HepG2 (cell line): ENCODE results near the gene SEC14L1. TPM values are rescaled to one million over a fixed set of nuclear protein-coding genes. Genes with fewer than 3 reads are reported as not detected.
A peak's percentile ranks its signal among the peaks of the same experiment; 100 is the strongest.

ENCODE experiments used
- CC2D1A ChIP-seq: sonication (generic); formaldehyde crosslinking; IDR thresholded peaks from 2 replicates; pipeline ENCODE4 v1.8.1; 2023; ENCODE audit warnings: mild to moderate bottlenecking, missing genetic modification reagents
- HOXA5 ChIP-seq: sonication (generic); formaldehyde crosslinking; IDR thresholded peaks from 2 replicates; pipeline ENCODE4 v1.4.0; 2020; ENCODE audit warnings: missing genetic modification reagents
- HOXA9 ChIP-seq: sonication (generic); formaldehyde crosslinking; IDR thresholded peaks from 2 replicates; pipeline ENCODE4 v1.8.1; 2022; ENCODE audit warnings: missing genetic modification reagents, mild to moderate bottlenecking, moderate library complexity, borderline replicate concordance
- KAT7 ChIP-seq: IDR thresholded peaks from 2 replicates; pipeline ENCODE4 v1.6.1; 2018; ENCODE audit warnings: borderline replicate concordance, missing compliant biosample characterization
- NFRKB ChIP-seq: fragments of 450-650 bp; IDR thresholded peaks from 2 replicates; pipeline ENCODE4 v1.6.1; 2017
- RELA ChIP-seq: sonication (generic); formaldehyde crosslinking; IDR thresholded peaks from 2 replicates; pipeline ENCODE4 v1.4.0; 2020; ENCODE audit warnings: missing genetic modification reagents
- SMAD1 ChIP-seq: sonication (generic); formaldehyde crosslinking; IDR thresholded peaks from 2 replicates; pipeline ENCODE4 v1.4.0; 2020; ENCODE audit warnings: missing genetic modification reagents, low read depth, mild to moderate bottlenecking, borderline replicate concordance
- SYNCRIP ChIP-seq: fragments of 200-400 bp; formaldehyde crosslinking; IDR thresholded peaks from 2 replicates; pipeline ENCODE4 v1.6.1; 2018; ENCODE audit warnings: mild to moderate bottlenecking, low read depth, low read length; ENCODE audit not compliant: insufficient read depth
- ZBTB40 ChIP-seq, 2 experiments: fragments of 450-650 bp in 1 of 2; sonication (generic) in 1 of 2; formaldehyde crosslinking in 1 of 2; IDR thresholded peaks; 2 replicates each; pipeline versions ENCODE4 v1.6.1 to v1.8.0; 2016 to 2022; ENCODE audit warnings: antibody characterized with exemption in 1 of 2, mild to moderate bottlenecking in 1 of 2, missing genetic modification reagents in 1 of 2
- ZBTB43 ChIP-seq: sonication (generic); formaldehyde crosslinking; conservative IDR thresholded peaks from 2 replicates; pipeline ENCODE4 v1.4.0; 2020; ENCODE audit warnings: missing genetic modification reagents
- ZBTB7A ChIP-seq: sonication (generic); formaldehyde crosslinking; IDR thresholded peaks from 2 replicates; pipeline ENCODE4 v1.8.0; 2022; ENCODE audit warnings: mild to moderate bottlenecking, missing genetic modification reagents
- ZNF136 ChIP-seq: sonication (generic); formaldehyde crosslinking; IDR thresholded peaks from 2 replicates; pipeline ENCODE4 v1.8.1; 2022; ENCODE audit warnings: low read depth, mild to moderate bottlenecking, moderate library complexity, missing genetic modification reagents
- ZNF354B ChIP-seq: sonication (generic); formaldehyde crosslinking; IDR thresholded peaks from 2 replicates; pipeline ENCODE4 v1.8.0; 2022; ENCODE audit warnings: mild to moderate bottlenecking, missing genetic modification reagents
- ZNF691 ChIP-seq: sonication (generic); formaldehyde crosslinking; IDR thresholded peaks from 2 replicates; pipeline ENCODE4 v1.4.0; 2020; ENCODE audit warnings: missing genetic modification reagents, low read depth, mild to moderate bottlenecking, borderline replicate concordance
- ZNF747 ChIP-seq: sonication (generic); formaldehyde crosslinking; IDR thresholded peaks from 2 replicates; pipeline ENCODE4 v1.8.1; 2023; ENCODE audit warnings: missing genetic modification reagents, mild to moderate bottlenecking, borderline replicate concordance
- polyA plus RNA-seq, 8 experiments: library from polyadenylated mRNA; depleted of rRNA in 3 of 8; stranded (reverse) in 7 of 8; unstranded in 1 of 8; fragments of >200 nt; fragmentation: Illumina TruSeq in 4 of 8; extraction: Trizol in 4 of 8; gene quantifications; 2 replicates each; pipeline versions ENCODE4 v1.2.1 to v1.2.3, GENCODE V29; 2011 to 2016; ENCODE audit warnings: low read depth in 4 of 8, missing spikeins in 1 of 8, mixed read lengths in 1 of 8; ENCODE audit not compliant: insufficient read depth in 1 of 8
- total RNA-seq, 5 experiments: library from RNA; depleted of rRNA; stranded (reverse); fragments of >200 nt; fragmentation: Illumina TruSeq; extraction: Trizol; gene quantifications; 2 replicates each; pipeline ENCODE4 v1.2.3, GENCODE V29; 2016; ENCODE audit warnings: low read depth in 1 of 5

SEC14L1 gene
- total and polyA plus RNA-seq, 2 of the 13 experiments (the other 11 are each of a cell fraction or from before 2014, with no cell fraction given), result 26.3 to 43.9 TPM

GRCh38 chr17:77140878-77141767 lies at the start of gene SEC14L1 (continued):
- TF ChIP-seq ZBTB40 (IDR thresholded peaks at IDR 0.05), result no peak
- TF ChIP-seq ZBTB40 (CRISPR knock-in tag; IDR thresholded peaks at IDR 0.05), result no peak
- TF ChIP-seq SMAD1 (CRISPR knock-in tag), result no peak
- no peak; the same call in 1 of the 2 replicates for TF ChIP-seq HOXA5 (CRISPR knock-in tag)
- TF ChIP-seq ZNF354B (CRISPR knock-in tag), result no peak
- TF ChIP-seq ZNF747 (CRISPR knock-in tag), result no peak
- TF ChIP-seq ZNF136 (CRISPR knock-in tag), result no peak
- TF ChIP-seq ZBTB7A, result 0 out of 2 replicates have a peak, but pooled peaks have one; percentile 22
- no peak for TF ChIP-seq CC2D1A
- no peak for TF ChIP-seq HOXA9 (CRISPR knock-in tag)
- no peak for TF ChIP-seq NFRKB
- TF ChIP-seq RELA, result no peak
- TF ChIP-seq KAT7 (CRISPR knock-in tag), result peak; percentile 49
- TF ChIP-seq ZNF691 (CRISPR knock-in tag), result no peak
- TF ChIP-seq ZBTB43 (CRISPR knock-in tag), result no peak
- TF ChIP-seq SYNCRIP, result no peak
